ENCODE results near the gene TBCCD1.

DNA sequence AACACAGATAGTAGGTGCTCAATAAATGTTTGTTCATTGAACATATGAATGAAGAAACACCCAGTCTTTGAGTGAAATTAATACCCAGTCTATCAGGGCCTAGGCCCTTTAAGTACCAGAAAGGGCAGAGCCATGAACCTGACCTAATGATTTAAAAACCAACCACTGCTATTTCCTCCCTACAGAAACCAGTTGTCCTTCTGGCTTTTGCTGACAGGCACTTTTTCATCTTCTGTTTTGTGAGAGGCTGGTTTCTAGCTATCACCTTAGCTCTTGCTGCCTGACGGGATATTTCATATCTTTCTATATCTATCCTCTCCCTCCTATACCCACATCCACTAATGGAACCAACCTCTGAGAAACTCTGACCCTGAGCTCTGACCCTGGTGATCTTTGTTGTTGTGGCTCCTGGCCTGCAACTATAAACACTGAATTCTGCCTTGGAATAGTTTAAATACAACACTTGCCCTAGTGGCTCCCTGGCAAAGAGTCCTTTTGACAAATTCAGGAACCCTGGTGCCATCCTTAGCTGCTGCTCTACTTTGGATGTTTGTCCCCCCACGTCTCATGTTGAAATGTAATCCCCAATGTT is 41.6 kb upstream of the TBCCD1 start:
- TF ChIP-seq CTCF (optimal IDR thresholded peaks at IDR 0.05 in 1 of 3, IDR thresholded peaks at IDR 0.05 in 1 of 3, conservative IDR thresholded peaks at IDR 0.05 in 1 of 3; ENCODE audit: extremely low read depth in 1 of 3, insufficient read depth in 2 of 3, low read length in 3 of 3): no peak
- no peak for TF ChIP-seq EZH2 (IDR thresholded peaks at IDR 0.05; ENCODE audit: low read length)
